ENCODE data around the gene ATP5F1A.

The ATP5F1A gene

DNA sequence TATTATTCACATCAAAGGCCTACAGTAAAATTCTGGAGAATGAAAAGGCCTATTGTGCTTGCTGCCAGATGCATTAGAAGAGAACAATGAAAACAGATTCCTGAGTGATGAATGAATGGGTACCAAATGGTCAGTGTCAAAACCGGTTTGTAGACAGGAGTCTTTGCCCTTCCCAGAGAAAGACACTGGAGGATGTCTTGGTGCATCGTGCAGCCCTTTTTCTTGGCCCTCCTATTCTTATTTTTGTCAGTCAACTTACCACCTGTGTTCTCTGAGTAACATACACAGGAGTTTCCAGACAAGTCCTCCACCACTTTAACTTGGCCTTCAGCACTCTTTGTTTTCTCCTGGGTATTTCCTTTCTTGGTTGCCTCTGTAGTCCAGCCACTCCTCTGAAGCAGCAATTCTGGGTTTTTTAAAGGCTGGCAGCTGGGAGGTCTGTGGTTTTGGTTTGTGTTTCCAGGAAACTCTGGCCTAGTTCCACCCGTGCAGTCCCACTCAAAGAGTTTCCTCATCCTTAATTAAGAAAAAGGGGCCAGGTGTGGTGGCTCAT, 55.4 kb downstream of the ATP5F1A start:
- peak; percentile 65 for DNase-seq

DNA sequence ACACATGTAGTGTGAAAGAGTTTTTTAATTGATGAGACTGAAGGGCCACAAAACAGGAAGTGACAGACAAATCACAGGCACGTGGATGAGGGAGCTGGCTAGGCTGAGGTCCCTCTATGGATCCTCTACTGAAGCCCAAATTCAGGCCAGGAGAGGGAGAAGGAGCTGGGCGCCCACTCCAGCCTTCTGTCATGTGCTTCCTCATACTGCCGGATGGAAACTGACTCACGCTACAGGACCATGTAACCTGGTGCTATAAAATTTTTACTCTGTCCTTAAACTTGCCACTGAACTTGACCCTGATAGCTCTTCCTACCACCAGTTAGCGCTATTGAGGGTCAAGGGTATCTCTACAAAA, 57.4 kb downstream of the ATP5F1A start:
- peak; percentile 49 for DNase-seq

- peak; percentile 30 for DNase-seq
Measured at GRCh38 chr18:46040033-46040746, 57.9 kb downstream of the ATP5F1A start.

DNA sequence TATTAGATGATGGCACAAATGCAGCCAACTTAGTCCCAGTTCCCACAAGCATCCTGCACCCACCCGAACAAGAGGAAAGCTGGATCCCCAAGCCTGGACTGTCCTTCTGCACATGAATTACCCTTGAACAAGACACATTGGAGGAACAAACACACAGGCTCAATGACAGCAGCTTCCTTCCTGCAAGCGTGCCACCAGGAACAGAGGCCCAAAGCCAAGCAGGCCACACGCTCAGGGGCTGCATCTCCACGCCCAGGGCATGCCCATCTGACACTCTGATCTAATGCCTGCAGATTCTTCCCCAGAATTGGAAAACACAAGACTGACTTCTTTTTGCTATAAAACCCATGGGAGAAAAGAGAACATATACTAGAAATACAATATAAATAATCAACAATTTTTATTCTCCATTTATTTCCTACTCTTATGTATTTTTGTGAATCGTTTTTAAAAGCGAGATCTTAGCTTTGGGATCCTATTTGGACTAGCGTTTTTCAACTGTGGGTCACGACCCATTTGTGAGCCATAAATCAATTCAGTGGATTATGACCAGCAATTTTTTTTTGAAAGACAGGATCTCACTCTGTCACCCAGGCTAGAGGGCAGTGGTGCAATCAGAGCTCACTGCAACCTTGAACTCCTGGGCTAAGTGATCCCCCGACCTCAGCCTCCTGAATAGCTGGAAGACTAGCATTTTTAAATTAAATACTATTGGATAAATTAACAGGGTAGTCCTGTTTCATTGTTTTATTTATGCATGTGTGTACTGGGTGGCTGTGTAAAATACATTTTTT, 60.4 kb downstream of the ATP5F1A start:
- no peak for DNase-seq

- DNase-seq, result no peak
Measured at GRCh38 chr18:46035696-46036680, 62.1 kb downstream of the ATP5F1A start.

DNA sequence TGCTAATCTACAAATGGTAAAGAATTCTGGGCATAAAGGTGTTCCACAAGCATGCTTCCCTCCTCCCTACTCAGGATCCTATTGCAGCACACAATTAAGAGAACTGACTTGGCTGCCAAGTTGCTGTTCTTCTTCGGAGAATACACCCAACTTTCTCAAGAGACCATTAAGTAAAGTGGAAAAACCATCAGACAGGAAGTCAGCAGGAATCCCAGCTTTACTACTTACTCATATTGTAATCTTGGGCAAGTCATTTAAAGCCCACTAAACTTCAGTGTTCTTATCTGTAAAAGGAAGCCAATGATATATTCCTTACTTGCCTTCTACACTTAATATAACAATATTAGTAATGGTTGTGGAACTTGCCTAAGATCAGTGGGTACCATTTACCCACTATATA, 63.9 kb downstream of the ATP5F1A start:
- no peak for DNase-seq

DNA sequence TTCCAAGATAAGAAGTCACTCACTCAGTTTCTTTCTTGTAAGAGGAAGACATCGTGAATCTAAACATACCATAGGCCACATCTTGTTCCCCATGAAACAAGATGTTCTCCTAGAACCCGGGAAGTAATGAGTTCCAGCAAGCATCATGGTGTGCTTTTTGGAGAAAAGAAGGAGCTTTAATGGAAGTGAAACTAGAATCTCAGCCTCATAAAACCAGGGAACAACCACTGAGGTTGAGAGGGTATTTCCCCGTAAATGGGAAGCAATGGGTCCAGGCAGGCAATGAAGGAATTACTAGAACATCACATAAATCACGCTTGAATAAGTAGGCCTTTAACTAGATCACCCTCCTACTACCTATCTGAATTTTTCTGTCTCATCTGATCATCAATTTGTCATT, 66.4 kb downstream of the ATP5F1A start:
- no peak for DNase-seq

Data from activated CD8-positive, alpha-beta memory T cell treated with anti-CD3 and anti-CD28 coated beads for 24 hours (primary cell).